HepG2 (cell line): ENCODE data around the gene GHRH. TPM values are rescaled to one million over a fixed set of nuclear protein-coding genes. Genes with fewer than 3 reads are reported as not detected.

ENCODE experiments used
- ATAC-seq: fragments of 200-7000 bp; cut with Tn5 transposase; 3 replicates; pipeline ENCODE4 v1.9.1; 2020; ENCODE audit warnings: mild to moderate bottlenecking, moderate library complexity
- BruUV-seq: library from RNA; stranded (reverse); fragments of 400-500 nt; replicated peaks from 2 replicates; lab custom pipeline; 2021; lab: Mats Ljungman, UMichigan
- CTCF ChIA-PET: fragments of 300-600 bp; formaldehyde crosslinking; extraction: SDS; loops from one replicate; lab custom pipeline; 2021; ENCODE audit warnings: low total read pairs, inconsistent platforms, low intra/inter-chr PET ratio; lab: Yijun Ruan, JAX
- POLR2A ChIA-PET: fragments of 350-600 bp; sonication (Branson Sonifier 250); formaldehyde crosslinking; loops from one replicate; lab custom pipeline; 2020; ENCODE audit warnings: antibody characterized with exemption, inconsistent platforms; lab: Yijun Ruan, JAX
- DNase-seq: peaks from one replicate; pipeline ENCODE4 v3.0.0-alpha.2; 2015; ENCODE audit warnings: low spot score
- FAIRE-seq: peaks from 3 replicates; lab custom pipeline; 2011; peaks lifted over from hg19 to GRCh38; lab: Jason Lieb, UNC
- H2AFZ ChIP-seq: one replicate; pipeline ENCODE4 v1.6.1; 2011; ENCODE audit warnings: low read length, inconsistent platforms
- H3K27ac ChIP-seq: fragments of 300-600 bp; 3 replicates; pipeline ENCODE4 v1.8.0; 2011; ENCODE audit warnings: mixed run types, mild to moderate bottlenecking, mixed read lengths, low read length, inconsistent platforms; ENCODE audit not compliant: insufficient read depth; ENCODE audit errors: extremely low read length
- H3K27me3 ChIP-seq, 2 experiments: fragments of 200-600 bp in 1 of 2; 2 replicates in 1 of 2; 3 replicates in 1 of 2; pipeline versions ENCODE4 v1.6.0 to v1.8.0; 2011; ENCODE audit warnings: low read length in 2 of 2, mild to moderate bottlenecking in 2 of 2, moderate library complexity in 2 of 2, inconsistent platforms in 1 of 2; ENCODE audit not compliant: insufficient read depth in 2 of 2, control insufficient read depth in 1 of 2
- H3K36me3 ChIP-seq, 2 experiments: fragments of 200-600 bp in 1 of 2; replicated peaks in 1 of 2; 2 replicates in 1 of 2; 3 replicates in 1 of 2; pipeline versions ENCODE4 v1.5.1 to v1.8.0; 2011; ENCODE audit warnings: low read length in 2 of 2, inconsistent platforms in 1 of 2; ENCODE audit not compliant: insufficient read depth in 2 of 2, control insufficient read depth in 1 of 2
- H3K4me1 ChIP-seq: 2 replicates; pipeline ENCODE4 v1.5.1; 2012; ENCODE audit warnings: low read length, inconsistent platforms; ENCODE audit not compliant: insufficient read depth
- H3K4me2 ChIP-seq: 2 replicates; pipeline ENCODE4 v1.6.0; 2011; ENCODE audit warnings: low read depth, low read length, inconsistent platforms
- H3K4me3 ChIP-seq, 3 experiments: fragments of 200-600 bp in 1 of 3; sonication (generic), shearing (Covaris generic) in 1 of 3; replicated peaks in 1 of 3; 2 replicates each; pipeline ENCODE4 v1.5.1; 2011 to 2016; ENCODE audit warnings: low read length in 3 of 3, inconsistent platforms in 2 of 3, low read depth in 2 of 3, mild to moderate bottlenecking in 2 of 3, control low read depth in 1 of 3, mixed read lengths in 1 of 3; ENCODE audit not compliant: insufficient read depth in 1 of 3
- H3K79me2 ChIP-seq: one replicate; pipeline ENCODE4 v1.6.1; 2011; ENCODE audit warnings: low read length, inconsistent platforms; ENCODE audit not compliant: insufficient read depth
- H3K9ac ChIP-seq: 2 replicates; pipeline ENCODE4 v1.6.0; 2011; ENCODE audit warnings: mild to moderate bottlenecking, low read depth, low read length, inconsistent platforms; ENCODE audit not compliant: insufficient read depth
- H3K9me3 ChIP-seq: 2 replicates; pipeline ENCODE4 v1.5.1; 2012; ENCODE audit warnings: mild to moderate bottlenecking, low read length
- H4K20me1 ChIP-seq: 2 replicates; pipeline ENCODE4 v1.6.0; 2011; ENCODE audit warnings: inconsistent platforms, mild to moderate bottlenecking, low read length, moderate library complexity; ENCODE audit not compliant: insufficient read depth
- ATF2 ChIP-seq: sonication (generic); formaldehyde crosslinking; IDR thresholded peaks from 2 replicates; pipeline ENCODE4 v1.4.0; 2020; ENCODE audit warnings: missing genetic modification reagents
- FUBP1 ChIP-seq: sonication (generic); formaldehyde crosslinking; IDR thresholded peaks from 2 replicates; pipeline ENCODE4 v1.5.1; 2020; ENCODE audit warnings: missing genetic modification reagents, mild to moderate bottlenecking, borderline replicate concordance
- HDAC1 ChIP-seq: sonication (generic); formaldehyde crosslinking; IDR thresholded peaks from 2 replicates; pipeline ENCODE4 v1.5.1; 2020; ENCODE audit warnings: mild to moderate bottlenecking, missing genetic modification reagents
- NR2F1 ChIP-seq, 2 experiments: fragments of 450-650 bp in 1 of 2; formaldehyde crosslinking in 1 of 2; IDR thresholded peaks; 2 replicates each; pipeline versions ENCODE4 v1.5.0 to v1.6.1; 2016 to 2020; ENCODE audit warnings: mild to moderate bottlenecking in 1 of 2, missing compliant biosample characterization in 1 of 2, missing genetic modification reagents in 1 of 2, moderate library complexity in 1 of 2
- PAX8 ChIP-seq: sonication (generic); formaldehyde crosslinking; IDR thresholded peaks from 2 replicates; pipeline ENCODE4 v1.8.0; 2022; ENCODE audit warnings: mild to moderate bottlenecking, missing genetic modification reagents, borderline replicate concordance
- RARG ChIP-seq: sonication (generic); formaldehyde crosslinking; IDR thresholded peaks from 2 replicates; pipeline ENCODE4 v1.4.0; 2020; ENCODE audit warnings: low read depth, mild to moderate bottlenecking, missing genetic modification reagents
- RBM22 ChIP-seq: fragments of 200-400 bp; formaldehyde crosslinking; optimal IDR thresholded peaks from 2 replicates; pipeline ENCODE3; 2017; ENCODE audit warnings: mild to moderate bottlenecking, low read length, moderate library complexity
- ZNF20 ChIP-seq: sonication (generic); formaldehyde crosslinking; IDR thresholded peaks from 2 replicates; pipeline ENCODE4 v1.4.0; 2020; ENCODE audit warnings: mild to moderate bottlenecking, moderate library complexity, missing genetic modification reagents
- ZNF629 ChIP-seq: sonication (generic); formaldehyde crosslinking; conservative IDR thresholded peaks from 2 replicates; pipeline ENCODE4 v1.5.0; 2020; ENCODE audit warnings: missing genetic modification reagents
- WGBS: methylation state at CpG from one replicate; pipeline ENCODE4 v1.1.6; 2017; ENCODE audit warnings: low lambda C conversion rate; 5-methylcytosine and 5-hydroxymethylcytosine counted together
- in situ Hi-C: cut with HindIII; loops from 2 replicates; pipeline ENCODE4 v1.10.0; 2017; ENCODE audit warnings: low pct_unique_long_range_greater_than_20kb; ENCODE audit not compliant: extremely low pct_ligation_motif_present
- intact Hi-C: fragments of 100-400 bp; cut with micrococcal nuclease; formaldehyde crosslinking; loops from one replicate; pipeline ENCODE4 v1.10.0; 2022; ENCODE audit not compliant: unreplicated experiment
- polyA plus RNA-seq, 8 experiments: library from polyadenylated mRNA; depleted of rRNA in 3 of 8; stranded (reverse) in 7 of 8; unstranded in 1 of 8; fragments of >200 nt; fragmentation: Illumina TruSeq in 4 of 8; extraction: Trizol in 4 of 8; gene quantifications; 2 replicates each; pipeline versions ENCODE4 v1.2.1 to v1.2.3, GENCODE V29; 2011 to 2016; ENCODE audit warnings: low read depth in 4 of 8, missing spikeins in 1 of 8, mixed read lengths in 1 of 8; ENCODE audit not compliant: insufficient read depth in 1 of 8
- total RNA-seq, 5 experiments: library from RNA; depleted of rRNA; stranded (reverse); fragments of >200 nt; fragmentation: Illumina TruSeq; extraction: Trizol; gene quantifications; 2 replicates each; pipeline ENCODE4 v1.2.3, GENCODE V29; 2016; ENCODE audit warnings: low read depth in 1 of 5

Gene GHRH
- total and polyA plus RNA-seq, 2 of the 13 experiments (the other 11 are each of a cell fraction or from before 2014, with no cell fraction given): not detected

- TF ChIP-seq FUBP1 (CRISPR knock-in tag) (no peak), NR2F1 (CRISPR knock-in tag; IDR thresholded peaks at IDR 0.05) (no peak), PAX8 (CRISPR knock-in tag) (no peak), RBM22 (no peak), ZNF20 (CRISPR knock-in tag) (no peak)
Measured at GRCh38 chr20:37305079-37305478, 43.5 kb upstream of the GHRH start (continued).

- no peak for TF ChIP-seq HDAC1
- no peak for TF ChIP-seq RARG (CRISPR knock-in tag)
- no peak for TF ChIP-seq ZNF629
- no peak for TF ChIP-seq ATF2 (CRISPR knock-in tag)
- CTCF ChIA-PET: no interaction called here
- intact Hi-C loops: no loop called here
- Histone ChIP-seq H3K4me2 (no peak overlapping the region), H3K27ac (no peak overlapping the region), H3K9ac (no peak overlapping the region), H3K4me1 (peaks cover 30% of the 10 kb centered on the region), H3K9me3 (no peaks in the 10 kb centered on the region), H2AFZ (no peak overlapping the region), H4K20me1 (no peaks in the 10 kb centered on the region), H3K79me2 (peaks cover 2% of the 10 kb centered on the region), H3K4me3 (no peak overlapping the region), H3K36me3 (peaks cover 25 to 38% of the 10 kb centered on the region in 2 experiments), H3K27me3 (no peaks in the 10 kb centered on the region)
- DNase-seq (no peak), ATAC-seq (no peak), FAIRE-seq (no peak)
- WGBS: 94% methylated on average over 4 of the region's 4 CpGs
- in situ Hi-C loops: no loop called here
- BruUV-seq: no TSS peak
- POLR2A ChIA-PET: interaction anchor here (1.6 kb wide), 1 partner anchor 14 kb away, joined by 7 read pairs; the partner anchor contains the start of gene MANBAL
Measured at GRCh38 chr20:37303637-37304036, 42.0 kb upstream of the GHRH start.
